Bronchial epithelial cell (primary cell): Measurements from ENCODE around the gene OPTC. TPM values are rescaled to one million over a fixed set of nuclear protein-coding genes. Genes with fewer than 3 reads are reported as not detected.

Experiments used
- DNase-seq: peaks from one replicate; pipeline ENCODE4 v3.0.0-alpha.2; 2010; ENCODE audit warnings: low read depth
- FAIRE-seq: peaks from 2 replicates; lab custom pipeline; 2011; peaks lifted over from hg19 to GRCh38; lab: Jason Lieb, UNC
- H3K27me3 ChIP-seq: 2 replicates; pipeline ENCODE4 v1.5.1; 2011; ENCODE audit warnings: low read length; ENCODE audit not compliant: control insufficient read depth, insufficient read depth
- H3K36me3 ChIP-seq: 2 replicates; pipeline ENCODE4 v1.5.1; 2011; ENCODE audit warnings: low read length; ENCODE audit not compliant: control insufficient read depth, insufficient read depth
- H3K4me3 ChIP-seq: 2 replicates; pipeline ENCODE4 v1.5.1; 2011; ENCODE audit warnings: mild to moderate bottlenecking, low read depth, low read length, control low read depth
- total RNA-seq: library from RNA; depleted of rRNA; stranded (reverse); fragments of >200 nt; gene quantifications from 2 replicates; pipeline ENCODE4 v1.2.1, GENCODE V29; 2014
- TF ChIP-seq, protein P1 (sequence below): IDR thresholded peaks from 2 replicates; pipeline ENCODE4 v1.5.1; 2011; ENCODE audit warnings: mild to moderate bottlenecking, moderate library complexity, low read length, control low read depth, inconsistent platforms; ENCODE audit not compliant: insufficient read depth, severe bottlenecking

Gene OPTC
- total RNA-seq, 1 donor from 2014 or later = not detected

DNA sequence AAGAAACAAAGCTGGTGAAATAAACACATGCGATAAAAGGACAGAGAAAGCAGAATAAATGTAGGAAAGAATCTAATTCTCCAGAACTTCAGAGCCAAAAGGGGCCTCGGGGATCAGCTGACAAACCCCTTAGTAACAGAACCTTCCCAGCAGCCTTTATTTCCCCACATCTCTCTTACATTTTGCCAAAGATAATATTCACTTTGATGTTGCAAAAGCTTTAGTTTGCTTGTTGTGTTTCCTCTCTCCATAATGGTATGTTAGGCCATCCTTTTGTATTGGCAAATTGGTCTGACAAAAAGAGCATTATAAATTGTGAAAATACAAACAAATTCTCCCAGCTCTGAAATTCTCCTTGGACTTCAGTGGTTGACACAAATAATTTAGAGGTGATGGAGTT, 54.9 kb downstream of the OPTC start:
- Histone ChIP-seq H3K4me3 (no peak overlapping the region), H3K27me3 (no peaks in the 10 kb centered on the region), H3K36me3 (no peaks in the 10 kb centered on the region)
- FAIRE-seq (no peak), DNase-seq (no peak)
- TF ChIP-seq, protein P1, sequence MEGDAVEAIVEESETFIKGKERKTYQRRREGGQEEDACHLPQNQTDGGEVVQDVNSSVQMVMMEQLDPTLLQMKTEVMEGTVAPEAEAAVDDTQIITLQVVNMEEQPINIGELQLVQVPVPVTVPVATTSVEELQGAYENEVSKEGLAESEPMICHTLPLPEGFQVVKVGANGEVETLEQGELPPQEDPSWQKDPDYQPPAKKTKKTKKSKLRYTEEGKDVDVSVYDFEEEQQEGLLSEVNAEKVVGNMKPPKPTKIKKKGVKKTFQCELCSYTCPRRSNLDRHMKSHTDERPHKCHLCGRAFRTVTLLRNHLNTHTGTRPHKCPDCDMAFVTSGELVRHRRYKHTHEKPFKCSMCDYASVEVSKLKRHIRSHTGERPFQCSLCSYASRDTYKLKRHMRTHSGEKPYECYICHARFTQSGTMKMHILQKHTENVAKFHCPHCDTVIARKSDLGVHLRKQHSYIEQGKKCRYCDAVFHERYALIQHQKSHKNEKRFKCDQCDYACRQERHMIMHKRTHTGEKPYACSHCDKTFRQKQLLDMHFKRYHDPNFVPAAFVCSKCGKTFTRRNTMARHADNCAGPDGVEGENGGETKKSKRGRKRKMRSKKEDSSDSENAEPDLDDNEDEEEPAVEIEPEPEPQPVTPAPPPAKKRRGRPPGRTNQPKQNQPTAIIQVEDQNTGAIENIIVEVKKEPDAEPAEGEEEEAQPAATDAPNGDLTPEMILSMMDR = no peak

DNA sequence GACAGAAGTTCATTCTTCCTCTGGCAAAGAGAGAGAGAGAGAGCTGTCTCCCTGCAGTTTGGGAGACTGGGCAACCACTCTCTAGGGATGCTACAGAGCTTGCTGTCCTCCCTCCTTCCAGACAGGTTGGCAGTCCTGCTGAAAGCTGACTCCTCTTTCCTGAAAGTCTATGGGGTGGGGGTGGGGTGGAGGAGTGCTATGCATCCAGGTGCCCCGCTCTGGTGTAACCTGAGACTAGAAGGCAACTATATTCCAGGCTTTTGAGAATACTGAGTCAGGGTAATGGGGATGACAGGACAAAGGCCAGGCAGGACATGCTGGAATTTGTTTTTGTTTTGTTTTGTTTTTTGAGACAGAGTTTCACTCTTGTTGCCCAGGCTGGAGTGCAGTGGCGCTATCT, 55.4 kb downstream of the OPTC start:
- no peaks in the 10 kb centered on the region for H3K36me3 ChIP-seq
- H3K4me3 ChIP-seq = no peak overlapping the region
- FAIRE-seq = no peak
- TF ChIP-seq, protein P1 = no peak
- H3K27me3 ChIP-seq = no peaks in the 10 kb centered on the region
- DNase-seq = peak; percentile 83

DNA sequence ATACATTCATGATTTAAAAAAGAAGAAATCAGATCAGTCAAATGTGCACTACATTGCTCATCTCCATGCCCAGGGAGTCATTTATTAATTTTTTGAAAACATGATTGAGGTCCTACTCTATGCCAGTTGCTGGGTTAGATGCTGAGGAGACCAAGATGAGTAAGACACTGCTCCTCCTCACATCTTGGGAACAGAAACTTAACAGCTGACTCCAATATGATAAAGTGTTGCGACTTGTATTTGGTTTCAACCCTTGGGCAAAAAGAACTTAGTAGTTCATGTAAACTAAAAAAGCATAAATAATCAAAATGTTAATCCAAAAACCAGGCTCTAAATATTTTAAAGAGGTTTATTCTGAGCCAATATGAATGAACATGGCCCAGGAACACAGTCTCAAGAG, 56.9 kb downstream of the OPTC start:
- Histone ChIP-seq H3K36me3 (no peaks in the 10 kb centered on the region), H3K4me3 (no peak overlapping the region), H3K27me3 (no peaks in the 10 kb centered on the region)
- FAIRE-seq = no peak
- DNase-seq = no peak
- TF ChIP-seq, protein P1 = no peak

DNA sequence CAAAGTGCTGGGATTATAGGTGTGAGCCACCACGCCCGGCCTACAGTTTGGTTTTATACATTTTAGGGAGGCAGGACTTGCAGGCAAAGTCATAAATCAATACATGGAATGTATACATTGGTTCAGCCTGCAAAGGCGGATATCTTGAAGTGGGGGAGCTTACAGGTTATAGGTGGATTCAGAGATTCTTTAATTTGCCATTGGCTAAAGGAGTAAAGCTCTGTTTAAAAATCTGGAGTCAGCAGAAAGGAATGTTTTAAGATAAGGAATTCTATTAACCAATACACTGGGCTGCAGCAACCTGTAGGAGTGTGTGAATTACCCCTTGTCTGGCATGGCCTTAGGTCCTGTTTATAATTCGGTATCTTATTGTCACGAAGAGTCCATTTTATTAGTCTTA, 57.6 kb downstream of the OPTC start:
- Histone ChIP-seq H3K27me3 (no peaks in the 10 kb centered on the region), H3K36me3 (no peaks in the 10 kb centered on the region), H3K4me3 (no peak overlapping the region)
- TF ChIP-seq, protein P1 = no peak
- no peak for FAIRE-seq
- DNase-seq = peak; percentile 62

DNA sequence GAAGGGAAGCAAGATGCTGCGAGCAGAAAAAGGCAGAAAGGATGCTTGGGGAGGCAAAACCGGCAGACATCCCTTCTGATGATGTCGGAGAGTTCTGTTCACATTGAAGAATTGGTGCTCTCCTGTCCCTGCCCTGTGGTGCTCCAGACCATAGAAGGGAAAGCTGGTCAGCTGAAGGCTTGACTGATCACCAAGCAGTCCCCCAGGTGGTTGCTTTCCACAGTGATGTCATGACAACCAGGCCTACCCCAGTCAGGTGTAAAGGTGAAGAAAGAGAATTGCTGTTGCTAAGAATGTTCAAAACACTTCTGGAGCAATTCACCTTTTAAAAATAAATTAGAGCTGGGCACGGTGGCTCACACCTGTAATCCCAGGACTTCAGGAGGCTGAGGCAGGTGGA, 59.5 kb downstream of the OPTC start:
- FAIRE-seq (no peak), DNase-seq (no peak)
- TF ChIP-seq, protein P1 = no peak
- no peaks in the 10 kb centered on the region for H3K27me3 ChIP-seq
- H3K4me3 ChIP-seq = no peak overlapping the region
- no peaks in the 10 kb centered on the region for H3K36me3 ChIP-seq

DNA sequence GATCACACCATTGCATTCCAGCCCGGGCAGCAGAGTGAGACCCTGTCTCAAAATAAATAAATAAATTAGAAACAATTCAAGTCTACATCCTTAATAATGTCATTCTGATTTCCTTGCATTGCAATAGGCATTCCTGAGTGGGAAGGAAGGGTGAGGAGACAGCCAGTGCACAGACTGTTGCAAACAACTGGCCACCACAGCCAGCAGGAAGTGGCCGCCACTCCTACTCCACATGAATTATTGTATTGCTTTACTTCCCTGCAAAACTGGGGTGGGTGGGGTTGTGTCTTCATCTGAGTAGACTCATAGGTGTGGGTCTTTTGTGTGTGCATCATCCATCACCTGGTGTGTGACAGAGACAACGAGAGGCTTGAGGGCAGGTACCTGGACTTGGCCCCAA, 60.1 kb downstream of the OPTC start:
- no peak for DNase-seq
- Histone ChIP-seq H3K4me3 (no peak overlapping the region), H3K27me3 (no peaks in the 10 kb centered on the region), H3K36me3 (no peaks in the 10 kb centered on the region)
- TF ChIP-seq, protein P1 = no peak
- FAIRE-seq = no peak
